Kidney (tissue), 14 donors: ENCODE results near the gene CCR8. TPM values are rescaled to one million over a fixed set of nuclear protein-coding genes. Genes with fewer than 3 reads are reported as not detected.

Experiments
- DNase-seq, 5 donors: peaks; one replicate each; pipeline ENCODE4 v3.0.0-alpha.2; 2013 to 2020
- FAIRE-seq: peaks from 2 replicates; lab custom pipeline; 2012; peaks lifted over from hg19 to GRCh38; lab: Jason Lieb, UNC
- H3K27ac ChIP-seq, 2 donors: one replicate each; pipeline ENCODE4 v1.7.0; 2013; ENCODE audit warnings: low read depth in 2 of 2, low read length in 2 of 2, inconsistent platforms in 1 of 2
- H3K27me3 ChIP-seq: one replicate; pipeline ENCODE4 v1.7.1; 2013; ENCODE audit warnings: low read length, inconsistent platforms; ENCODE audit not compliant: control insufficient read depth, insufficient read depth
- H3K36me3 ChIP-seq, 3 donors: one replicate each; pipeline versions ENCODE4 v1.7.0 to v1.7.1; 2013; ENCODE audit warnings: low read length in 3 of 3, control low read depth in 1 of 3, inconsistent platforms in 1 of 3; ENCODE audit not compliant: insufficient read depth in 3 of 3, control insufficient read depth in 2 of 3
- H3K4me1 ChIP-seq, 3 donors: one replicate each; pipeline versions ENCODE4 v1.7.0 to v1.7.1; 2013; ENCODE audit warnings: low read length in 3 of 3, inconsistent platforms in 1 of 3, low read depth in 1 of 3; ENCODE audit not compliant: control insufficient read depth in 2 of 3, insufficient read depth in 2 of 3
- H3K4me3 ChIP-seq, 3 donors: one replicate each; pipeline versions ENCODE4 v1.7.0 to v1.8.1; 2013; ENCODE audit warnings: low read length in 3 of 3, control low read depth in 1 of 3, inconsistent platforms in 1 of 3
- H3K9ac ChIP-seq, 3 donors: one replicate each; pipeline versions ENCODE4 v1.7.0 to v1.7.1; 2013; ENCODE audit warnings: low read length in 3 of 3, control low read depth in 1 of 3, inconsistent platforms in 1 of 3
- H3K9me3 ChIP-seq, 3 donors: one replicate each; pipeline versions ENCODE4 v1.7.0 to v1.7.1; 2013; ENCODE audit warnings: low read length in 3 of 3, control low read depth in 1 of 3, inconsistent platforms in 1 of 3; ENCODE audit not compliant: control insufficient read depth in 2 of 3, insufficient read depth in 1 of 3
- CTCF ChIP-seq: IDR thresholded peaks from 3 replicates; pipeline ENCODE4 v1.5.1; 2012; ENCODE audit warnings: mild to moderate bottlenecking, moderate library complexity, borderline replicate concordance; ENCODE audit not compliant: insufficient read depth; ENCODE audit errors: extremely low read depth
- intact Hi-C: fragments of 100-400 bp; cut with DNase I; formaldehyde crosslinking; loops from one replicate; pipeline ENCODE4 v1.11.1; 2022
- polyA plus RNA-seq: library from polyadenylated mRNA; stranded (reverse); fragments of 350-450 nt; fragmentation: Illumina TruSeq; extraction: RNeasy Lipid Tissue Mini Kit (QIAGEN cat#74804); gene quantifications from one replicate; pipeline ENCODE4 v1.2.3, GENCODE V29; 2014; ENCODE audit warnings: low read depth, low replicate concordance; ENCODE audit not compliant: insufficient read depth
- total RNA-seq: library from RNA; stranded (reverse); fragmentation: NEBNext Ultra II Directional; extraction: Animal tissue kit (Norgen Biotek cat#: 25700); gene quantifications from one replicate; pipeline ENCODE4 v1.2.1, GENCODE V29; 2021
- donor health status: control.
- donor health status: control.
- donor health status: control.
- donor health status: control.
- donor health status: control.
- donor health status: DM: yes; HTN: yes; CAD: no.
- donor health status: Normal renal cell carcinoma (clear cell type).

Gene CCR8
- total and polyA plus RNA-seq, 2 donors from 2014 or later, result 0.19 TPM; not detected in 1

GRCh38 chr3:39289107-39289506 is 40.4 kb upstream of the CCR8 start:
- no peak overlapping the region for H3K4me3 ChIP-seq
- DNase-seq (no peak), FAIRE-seq (no peak)
- H3K27ac ChIP-seq, result no peak overlapping the region
- H3K9ac ChIP-seq, result no peak overlapping the region
- H3K4me1 ChIP-seq, result no peaks in the 10 kb centered on the region
- intact Hi-C loops, result no loop called here
- H3K27me3 ChIP-seq, result no peaks in the 10 kb centered on the region
- H3K36me3 ChIP-seq, result no peaks in the 10 kb centered on the region
- H3K9me3 ChIP-seq, result no peaks in the 10 kb centered on the region
- TF ChIP-seq CTCF, result no peak

GRCh38 chr3:39290255-39290654 is 39.3 kb upstream of the CCR8 start:
- TF ChIP-seq CTCF, result no peak
- H3K4me1 ChIP-seq, result no peaks in the 10 kb centered on the region
- no peak overlapping the region for H3K4me3 ChIP-seq
- no peaks in the 10 kb centered on the region for H3K9me3 ChIP-seq
- intact Hi-C loops, result loop anchor here (5.0 kb wide), 1 partner anchor 163 kb away; no protein-coding TSS in a partner anchor
- FAIRE-seq, result no peak
- H3K36me3 ChIP-seq, result no peaks in the 10 kb centered on the region
- H3K27me3 ChIP-seq, result no peaks in the 10 kb centered on the region
- no peak overlapping the region for H3K9ac ChIP-seq
- no peak for DNase-seq
- H3K27ac ChIP-seq, result no peak overlapping the region

- H3K4me3 ChIP-seq, result no peak overlapping the region
- peak; percentile 86 for TF ChIP-seq CTCF
- no peaks in the 10 kb centered on the region for H3K36me3 ChIP-seq
- H3K4me1 ChIP-seq, result no peaks in the 10 kb centered on the region
- intact Hi-C loops, result loop anchor here (5.0 kb wide), 1 partner anchor 165 kb away; no protein-coding TSS in a partner anchor
- H3K27ac ChIP-seq, result no peak overlapping the region
- no peak overlapping the region for H3K9ac ChIP-seq
- FAIRE-seq (no peak), DNase-seq (peak in 4 of 5 donors; percentile 52 to 67 (median 63))
- H3K9me3 ChIP-seq, result no peaks in the 10 kb centered on the region
- no peaks in the 10 kb centered on the region for H3K27me3 ChIP-seq
Measured at GRCh38 chr3:39291903-39292329, 37.6 kb upstream of the CCR8 start.

GRCh38 chr3:39292961-39293360 is 36.5 kb upstream of the CCR8 start:
- H3K9me3 ChIP-seq, result no peaks in the 10 kb centered on the region
- H3K27me3 ChIP-seq, result no peaks in the 10 kb centered on the region
- TF ChIP-seq CTCF, result no peak
- DNase-seq, result no peak
- H3K4me1 ChIP-seq, result no peaks in the 10 kb centered on the region
- H3K36me3 ChIP-seq, result no peaks in the 10 kb centered on the region
- intact Hi-C loops, result loop anchor here (5.0 kb wide), 1 partner anchor 166 kb away; no protein-coding TSS in a partner anchor
- FAIRE-seq, result no peak
- no peak overlapping the region for H3K9ac ChIP-seq
- no peak overlapping the region for H3K27ac ChIP-seq
- H3K4me3 ChIP-seq, result no peak overlapping the region
